GM12878 (cell line): ENCODE data around the gene PLXNC1. TPM values are rescaled to one million over a fixed set of nuclear protein-coding genes. Genes with fewer than 3 reads are reported as not detected.

ENCODE experiments used
- ATAC-seq: fragments of 200-7000 bp; cut with Tn5 transposase; 3 replicates; pipeline ENCODE4 v1.9.1; 2020; ENCODE audit warnings: mild to moderate bottlenecking, moderate library complexity
- BruUV-seq: library from RNA; stranded (reverse); fragments of 400-500 nt; replicated peaks from 2 replicates; lab custom pipeline; 2021; lab: Mats Ljungman, UMichigan
- CTCF ChIA-PET: fragments of 300-600 bp; sonication (Branson Sonifier 250); formaldehyde crosslinking; extraction: SDS; loops from one replicate; lab custom pipeline; 2021; ENCODE audit warnings: inconsistent platforms; lab: Yijun Ruan, JAX
- POLR2A ChIA-PET: fragments of 350-600 bp; formaldehyde crosslinking; extraction: SDS; loops from one replicate; lab custom pipeline; 2021; ENCODE audit warnings: inconsistent platforms; lab: Charles Lee
- RAD21 ChIA-PET: fragments of 300-600 bp; sonication (Branson Sonifier 250); formaldehyde crosslinking; loops from one replicate; lab custom pipeline; 2023; ENCODE audit warnings: antibody characterized with exemption; ENCODE audit not compliant: unreplicated experiment; lab: Charles Lee
- SMC1A ChIA-PET: fragments of 300-600 bp; sonication (Branson Sonifier 250); formaldehyde crosslinking; loops from one replicate; lab custom pipeline; 2023; ENCODE audit not compliant: unreplicated experiment, uncharacterized antibody; lab: Charles Lee
- DNase-seq: peaks from one replicate; pipeline ENCODE4 v3.0.0-alpha.2; 2011; ENCODE audit warnings: low read depth, low spot score
- FAIRE-seq: peaks from 3 replicates; lab custom pipeline; 2011; peaks lifted over from hg19 to GRCh38; lab: Jason Lieb, UNC
- H2AFZ ChIP-seq: 2 replicates; pipeline ENCODE4 v1.6.0; 2011; ENCODE audit warnings: low read depth, low read length, control low read depth; ENCODE audit not compliant: control insufficient read depth
- H3K27ac ChIP-seq: 2 replicates; pipeline ENCODE4 v1.5.1; 2011; ENCODE audit warnings: control low read depth; ENCODE audit not compliant: control insufficient read depth, insufficient read depth
- H3K27me3 ChIP-seq, 2 experiments: replicated peaks in 1 of 2; 2 replicates each; pipeline versions ENCODE4 v1.6.0 to v1.6.1; 2011; ENCODE audit warnings: low read length in 1 of 2; ENCODE audit not compliant: control insufficient read depth in 2 of 2, insufficient read depth in 2 of 2
- H3K36me3 ChIP-seq, 2 experiments: 2 replicates each; pipeline ENCODE4 v1.5.1; 2011; ENCODE audit warnings: low read length in 1 of 2; ENCODE audit not compliant: control insufficient read depth in 2 of 2, insufficient read depth in 2 of 2
- H3K4me1 ChIP-seq: 2 replicates; pipeline ENCODE4 v1.6.1; 2011; ENCODE audit warnings: mild to moderate bottlenecking, low read length, moderate library complexity, mixed read lengths; ENCODE audit not compliant: control insufficient read depth, insufficient read depth
- H3K4me2 ChIP-seq: 2 replicates; pipeline ENCODE4 v1.6.0; 2011; ENCODE audit warnings: control low read depth; ENCODE audit not compliant: control insufficient read depth, insufficient read depth
- H3K4me3 ChIP-seq: fragments of 200-600 bp; sonication (generic); 2 replicates; pipeline ENCODE4 v1.5.1; 2016
- H3K79me2 ChIP-seq: 2 replicates; pipeline ENCODE4 v1.6.0; 2011; ENCODE audit warnings: low read length; ENCODE audit not compliant: control insufficient read depth, insufficient read depth
- H3K9ac ChIP-seq: 2 replicates; pipeline ENCODE4 v1.8.0; 2011; ENCODE audit warnings: low read length, control low read depth, mixed read lengths; ENCODE audit not compliant: control insufficient read depth, insufficient read depth
- H3K9me3 ChIP-seq: replicated peaks from 3 replicates; pipeline ENCODE4 v1.5.1; 2011; ENCODE audit warnings: mild to moderate bottlenecking, low read length; ENCODE audit not compliant: control insufficient read depth, insufficient read depth
- H4K20me1 ChIP-seq: 2 replicates; pipeline ENCODE4 v1.6.0; 2011; ENCODE audit not compliant: control insufficient read depth, insufficient read depth
- CREM ChIP-seq: IDR thresholded peaks from 2 replicates; pipeline ENCODE4 v1.6.1; 2014; ENCODE audit warnings: antibody characterized with exemption, low read depth
- EED ChIP-seq: sonication (generic); IDR thresholded peaks from 2 replicates; pipeline ENCODE4 v1.6.1; 2016; ENCODE audit warnings: antibody characterized with exemption, low read depth
- MEF2A ChIP-seq: IDR thresholded peaks from 2 replicates; pipeline ENCODE4 v1.6.1; 2011; ENCODE audit warnings: low read depth, mild to moderate bottlenecking, low read length, moderate library complexity; ENCODE audit not compliant: insufficient read depth
- MTA2 ChIP-seq: fragments of 450-650 bp; IDR thresholded peaks from 2 replicates; pipeline ENCODE4 v1.6.1; 2016; ENCODE audit warnings: low read depth, mild to moderate bottlenecking, moderate library complexity
- SREBF1 ChIP-seq: IDR thresholded peaks from 2 replicates; pipeline ENCODE4 v1.6.1; 2012; ENCODE audit warnings: mild to moderate bottlenecking, low read length
- YBX1 ChIP-seq: fragments of 450-650 bp; IDR thresholded peaks from 2 replicates; pipeline ENCODE4 v1.6.1; 2016; ENCODE audit warnings: antibody characterized with exemption
- WGBS: methylation state at CpG from one replicate; pipeline ENCODE4 v1.1.6; 2016; ENCODE audit warnings: low lambda C conversion rate; ENCODE audit not compliant: insufficient replicate concordance, insufficient coverage; ENCODE audit errors: missing lambda C conversion rate; 5-methylcytosine and 5-hydroxymethylcytosine counted together
- in situ Hi-C: fragments of 300-500 bp; cut with MboI; formaldehyde crosslinking; loops from 9 replicates; pipeline ENCODE4 v1.14.3; 2018; ENCODE audit warnings: mixed read lengths
- intact Hi-C: fragments of 100-400 bp; cut with micrococcal nuclease; formaldehyde crosslinking; loops from one replicate; pipeline ENCODE4 v1.14.2; 2022; ENCODE audit not compliant: unreplicated experiment
- polyA plus RNA-seq, 11 experiments: library from polyadenylated mRNA; depleted of rRNA in 4 of 11; unstranded in 6 of 11; stranded (reverse) in 5 of 11; fragments of >200 nt; fragmentation: Nextera tagmentation in 4 of 11; fragmentation: Illumina TruSeq in 1 of 11; extraction: Ambion mirVana in 4 of 11; extraction: Trizol in 1 of 11; gene quantifications; 1 replicate in 1 of 11; 2 replicates in 10 of 11; pipeline versions ENCODE4 v1.2.1 to v1.2.3, GENCODE V29; 2011 to 2016; ENCODE audit warnings: inconsistent platforms in 2 of 11, missing spikeins in 2 of 11, low read depth in 1 of 11
- total RNA-seq, 4 experiments: library from RNA; depleted of rRNA in 3 of 4; stranded (reverse); fragments of >200 nt in 3 of 4; fragmentation: Illumina TruSeq in 1 of 4; extraction: Trizol in 1 of 4; gene quantifications; 2 replicates each; pipeline versions ENCODE4 v1.2.1 to v1.2.3, GENCODE V29; 2013 to 2021
- TF ChIP-seq, protein P1 (sequence below): IDR thresholded peaks from 2 replicates; pipeline ENCODE4 v1.6.1; 2012; ENCODE audit warnings: low read depth, low read length, improper control_type of control experiment

PLXNC1 gene
- total and polyA plus RNA-seq, 10 of the 15 experiments (the other 5 are each of a cell fraction or from before 2014, with no cell fraction given): 5.2 to 41.2 (median 24.6) TPM

DNA sequence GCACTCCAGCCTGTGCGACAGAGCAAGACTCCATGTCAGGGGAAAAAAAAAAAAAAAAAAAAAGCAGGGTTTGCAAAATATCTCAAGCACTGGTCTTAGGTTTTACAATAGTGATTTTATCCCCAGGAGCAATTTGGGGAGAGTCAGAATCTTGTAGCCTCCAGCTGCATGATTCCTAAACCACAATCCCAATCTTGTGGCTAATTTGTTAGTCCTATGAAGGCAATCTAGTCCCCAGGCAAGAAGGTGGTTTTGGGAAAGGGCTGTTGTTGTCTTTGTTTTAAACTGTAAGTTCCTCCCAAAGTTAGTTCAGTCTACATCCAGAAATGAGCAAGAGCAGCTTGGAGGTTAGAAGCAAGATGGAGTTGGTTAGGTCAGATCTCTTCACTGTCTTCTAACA, 135.7 kb downstream of the PLXNC1 start:
- FAIRE-seq: no peak
- TF ChIP-seq CREM (no peak), YBX1 (no peak), MEF2A (no peak)
- TF ChIP-seq, protein P1, sequence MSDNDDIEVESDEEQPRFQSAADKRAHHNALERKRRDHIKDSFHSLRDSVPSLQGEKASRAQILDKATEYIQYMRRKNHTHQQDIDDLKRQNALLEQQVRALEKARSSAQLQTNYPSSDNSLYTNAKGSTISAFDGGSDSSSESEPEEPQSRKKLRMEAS: no peak
- TF ChIP-seq, all 136 proteins: peak for 0
- no CpG with 5 or more reads among the region's 1 CpG for WGBS
- Histone ChIP-seq H2AFZ (no peak overlapping the region), H3K4me3 (no peak overlapping the region), H3K27me3 (no peaks in the 10 kb centered on the region), H3K79me2 (no peaks in the 10 kb centered on the region), H3K4me2 (no peak overlapping the region), H4K20me1 (no peaks in the 10 kb centered on the region), H3K4me1 (peaks cover 6% of the 10 kb centered on the region), H3K9me3 (no peaks in the 10 kb centered on the region), H3K36me3 (peaks cover 11 to 34% of the 10 kb centered on the region in 2 experiments), H3K27ac (no peak overlapping the region), H3K9ac (no peak overlapping the region)
- POLR2A ChIA-PET: interaction anchor here (0.6 kb wide), 1 partner anchor 9 kb away, joined by 4 read pairs; no protein-coding TSS in a partner anchor
- BruUV-seq: no TSS peak
- RAD21 ChIA-PET: no interaction called here
- DNase-seq: no peak
- intact Hi-C loops: no loop called here
- CTCF ChIA-PET: no interaction called here
- ATAC-seq: no peak
- SMC1A ChIA-PET: interaction anchor here (0.6 to 1.2 kb wide), 2 partner anchors 11 to 75 kb away, joined by 3 to 5 read pairs; no protein-coding TSS in a partner anchor
- in situ Hi-C loops: no loop called here

DNA sequence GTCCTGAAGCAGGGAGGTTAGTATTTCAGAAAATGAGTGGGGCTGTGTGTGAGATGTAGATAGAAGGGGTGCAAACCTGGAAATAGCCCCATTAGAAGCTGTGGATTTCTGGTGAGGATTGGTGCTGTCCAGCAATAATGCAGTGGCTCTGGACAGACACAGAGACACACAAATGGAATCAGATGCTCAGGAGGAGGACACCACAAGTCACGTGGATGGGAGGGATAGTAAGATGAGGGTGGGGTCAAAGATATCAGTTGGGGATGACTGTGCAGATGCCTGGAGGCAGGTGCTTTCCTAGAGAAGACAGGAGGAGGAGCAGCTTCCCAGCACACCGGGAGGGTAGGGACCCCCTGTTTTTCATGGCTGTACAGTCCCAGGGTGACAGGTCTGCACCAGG, 136.5 kb downstream of the PLXNC1 start:
- in situ Hi-C loops: no loop called here

More for the DNA sequence above, 136.5 kb downstream of the PLXNC1 start:
- no peak for TF ChIP-seq MTA2
- TF ChIP-seq SREBF1: no peak
- no peak for TF ChIP-seq EED
- BruUV-seq: no TSS peak
- H3K9ac ChIP-seq: no peak overlapping the region
- CTCF ChIA-PET: no interaction called here
- H3K36me3 ChIP-seq: peaks cover 10 to 35% of the 10 kb centered on the region in 2 experiments
- FAIRE-seq (no peak), ATAC-seq (no peak), DNase-seq (no peak)
- H3K4me3 ChIP-seq: no peak overlapping the region
- H3K9me3 ChIP-seq: no peaks in the 10 kb centered on the region
- SMC1A ChIA-PET: interaction anchor here (0.9 kb wide), 1 partner anchor 53 kb away, joined by 3 read pairs; no protein-coding TSS in a partner anchor
- intact Hi-C loops: no loop called here
- no peak overlapping the region for H2AFZ ChIP-seq
- no peaks in the 10 kb centered on the region for H3K79me2 ChIP-seq
- POLR2A ChIA-PET: interaction anchor here (0.6 kb wide), 1 partner anchor 9 kb away, joined by 4 read pairs; no protein-coding TSS in a partner anchor
- RAD21 ChIA-PET: no interaction called here
- no peak overlapping the region for H3K4me2 ChIP-seq
- H3K4me1 ChIP-seq: peaks cover 6% of the 10 kb centered on the region
- no peaks in the 10 kb centered on the region for H4K20me1 ChIP-seq
- H3K27me3 ChIP-seq: no peaks in the 10 kb centered on the region
- 92% methylated on average over 2 of the region's 2 CpGs for WGBS
- H3K27ac ChIP-seq: no peak overlapping the region
